Activated naive CD4-positive, alpha-beta T cell treated with anti-CD3 and anti-CD28 coated beads for 36 hours (primary cell): ENCODE results near the gene FITM1. TPM values are rescaled to one million over a fixed set of nuclear protein-coding genes. Genes with fewer than 3 reads are reported as not detected.

Source experiments
- CTCF ChIA-PET: fragments of 350-600 bp; sonication (Branson Sonifier 250); formaldehyde crosslinking; loops from one replicate; lab custom pipeline; 2021; ENCODE audit warnings: antibody characterized with exemption; lab: Charles Lee
- DNase-seq: peaks from one replicate; pipeline ENCODE4 v3.0.0-alpha.2; 2020
- H3K27ac Mint-ChIP-seq: one replicate; pipeline ENCODE4 v1.8.0; 2021; ENCODE audit warnings: mild to moderate bottlenecking, mixed read lengths
- H3K27me3 Mint-ChIP-seq: one replicate; pipeline ENCODE4 v1.8.0; 2021; ENCODE audit warnings: low read depth, mixed read lengths
- H3K36me3 Mint-ChIP-seq: one replicate; pipeline ENCODE4 v1.8.0; 2021; ENCODE audit warnings: low read depth, mixed read lengths
- H3K4me1 Mint-ChIP-seq: one replicate; pipeline ENCODE4 v1.8.0; 2021; ENCODE audit warnings: low read depth, mixed read lengths
- H3K4me3 Mint-ChIP-seq: one replicate; pipeline ENCODE4 v1.8.0; 2021; ENCODE audit warnings: mild to moderate bottlenecking, moderate library complexity, mixed read lengths
- H3K9me3 Mint-ChIP-seq: one replicate; pipeline ENCODE4 v1.8.0; 2021; ENCODE audit warnings: mixed read lengths
- intact Hi-C: fragments of 100-400 bp; cut with micrococcal nuclease; formaldehyde crosslinking; loops from one replicate; pipeline ENCODE4 v1.15.1; 2023
- total RNA-seq, 2 experiments: library from RNA; stranded (reverse); gene quantifications; one replicate each; pipeline ENCODE4 v1.2.3, GENCODE V29; 2021

FITM1 gene
- total RNA-seq, 2 experiments from 2014 or later, result 0.19 to 0.30 TPM

- H3K4me1 Mint-ChIP-seq, result peaks cover 10% of the 10 kb centered on the region
- DNase-seq, result no peak
- CTCF ChIA-PET, result no interaction called here
- peaks cover 51% of the 10 kb centered on the region for H3K36me3 Mint-ChIP-seq
- no peaks in the 10 kb centered on the region for H3K9me3 Mint-ChIP-seq
- H3K27ac Mint-ChIP-seq, result peak overlapping the region; percentile 11
- no peak overlapping the region for H3K4me3 Mint-ChIP-seq
- intact Hi-C loops, result no loop called here
- H3K27me3 Mint-ChIP-seq, result no peaks in the 10 kb centered on the region
These were observed 26.4 kb downstream of the FITM1 start for GRCh38 chr14:24156840-24157239.

- CTCF ChIA-PET, result no interaction called here
- H3K9me3 Mint-ChIP-seq, result no peaks in the 10 kb centered on the region
- peaks cover 53% of the 10 kb centered on the region for H3K36me3 Mint-ChIP-seq
- H3K4me1 Mint-ChIP-seq, result peaks cover 15% of the 10 kb centered on the region
- H3K4me3 Mint-ChIP-seq, result no peak overlapping the region
- intact Hi-C loops, result no loop called here
- DNase-seq, result no peak
- no peaks in the 10 kb centered on the region for H3K27me3 Mint-ChIP-seq
- H3K27ac Mint-ChIP-seq, result peak overlapping the region; percentile 21
These were observed 26.9 kb downstream of the FITM1 start for GRCh38 chr14:24157331-24157730.

- Mint-ChIP-seq H3K36me3 (peaks cover 63% of the 10 kb centered on the region), H3K9me3 (no peaks in the 10 kb centered on the region), H3K27me3 (no peaks in the 10 kb centered on the region), H3K4me3 (no peak overlapping the region), H3K27ac (peak overlapping the region; percentile 100), H3K4me1 (peaks cover 36% of the 10 kb centered on the region)
- intact Hi-C loops, result loop anchor here (2.0 to 5.0 kb wide), 3 partner anchors 53 to 839 kb away; partner anchors contain the start of genes CHMP4A and PABPN1
- DNase-seq, result no peak
- CTCF ChIA-PET, result interaction anchor here (0.5 to 4.7 kb wide), 14 partner anchors 8 to 104 kb away, joined by 3 to 63 read pairs (median 13); partner anchors contain the start of genes CHMP4A, DCAF11, EMC9 and IPO4
These were observed 29.5 kb downstream of the FITM1 start for GRCh38 chr14:24159777-24160498.

- Mint-ChIP-seq H3K27me3 (no peaks in the 10 kb centered on the region), H3K27ac (peak overlapping the region; percentile 100), H3K4me1 (peaks cover 40% of the 10 kb centered on the region), H3K9me3 (no peaks in the 10 kb centered on the region), H3K36me3 (peaks cover 66% of the 10 kb centered on the region), H3K4me3 (peak overlapping the region; percentile 99)
- CTCF ChIA-PET, result interaction anchor here (0.5 to 4.7 kb wide), 19 partner anchors 9 to 148 kb away, joined by 3 to 63 read pairs (median 9); partner anchors contain the start of genes CHMP4A, CIDEB, DCAF11 and DHRS1
- DNase-seq, result no peak
- intact Hi-C loops, result loop anchor here (2.0 to 5.0 kb wide), 3 partner anchors 52 to 840 kb away; partner anchors contain the start of genes CHMP4A and PABPN1
These were observed 30.0 kb downstream of the FITM1 start for GRCh38 chr14:24160499-24160849.

- Mint-ChIP-seq H3K27me3 (no peaks in the 10 kb centered on the region), H3K4me3 (peak within 1 kb of the TSS; percentile 99), H3K36me3 (peaks cover 66% of the 10 kb centered on the region), H3K9me3 (no peaks in the 10 kb centered on the region), H3K27ac (peak within 1 kb of the TSS; percentile 100), H3K4me1 (peaks cover 43% of the 10 kb centered on the region)
- intact Hi-C loops, result loop anchor here (1.0 to 5.0 kb wide), 22 partner anchors 14 to 840 kb away; partner anchors contain the start of genes CHMP4A, DCAF11, DHRS4L2 and EMC9
- DNase-seq, result peak; percentile 99
- CTCF ChIA-PET, result interaction anchor here (0.5 to 4.7 kb wide), 26 partner anchors 10 to 276 kb away, joined by 3 to 63 read pairs (median 6); partner anchors contain the start of genes CHMP4A, CIDEB, DCAF11 and DHRS1
These were observed 30.7 kb downstream of the FITM1 start, which contains the start of gene IRF9 for GRCh38 chr14:24160850-24161804. TSS of gene IRF9 (plus strand) at chr14:24161265. CDS start at chr14:24162145, 880 bp downstream.

- CTCF ChIA-PET, result interaction anchor here (0.7 to 4.7 kb wide), 15 partner anchors 9 to 136 kb away, joined by 3 to 63 read pairs (median 9); partner anchors contain the start of genes DCAF11, DHRS1, EMC9 and NOP9
- Mint-ChIP-seq H3K27ac (peak overlapping the region; percentile 100), H3K4me3 (peak overlapping the region; percentile 99), H3K4me1 (peaks cover 47% of the 10 kb centered on the region), H3K9me3 (no peaks in the 10 kb centered on the region), H3K36me3 (peaks cover 65% of the 10 kb centered on the region), H3K27me3 (no peaks in the 10 kb centered on the region)
- peak; percentile 27 for DNase-seq
- intact Hi-C loops, result loop anchor here (5.0 kb wide), 1 partner anchor 435 kb away; no protein-coding TSS in a partner anchor
These were observed 31.6 kb downstream of the FITM1 start for GRCh38 chr14:24162093-24162492.

GRCh38 chr14:24164518-24164991 is 34.1 kb downstream of the FITM1 start:
- H3K4me3 Mint-ChIP-seq, result no peak overlapping the region
- CTCF ChIA-PET, result interaction anchor here (0.9 kb wide), 2 partner anchors 17 to 604 kb away, joined by 3 read pairs; partner anchors contain the start of gene RNF31

GRCh38 chr14:24165785-24166184 is 35.3 kb downstream of the FITM1 start:
- Mint-ChIP-seq H3K36me3 (peaks cover 57% of the 10 kb centered on the region), H3K4me3 (no peak overlapping the region), H3K27ac (no peak overlapping the region), H3K9me3 (no peaks in the 10 kb centered on the region), H3K27me3 (no peaks in the 10 kb centered on the region), H3K4me1 (peaks cover 52% of the 10 kb centered on the region)
- no peak for DNase-seq
- intact Hi-C loops, result no loop called here
- CTCF ChIA-PET, result interaction anchor here (0.8 kb wide), 1 partner anchor 27 kb away, joined by 3 read pairs; no protein-coding TSS in a partner anchor

More at GRCh38 chr14:24164518-24164991, 34.1 kb downstream of the FITM1 start:
- no peak for DNase-seq
- Mint-ChIP-seq H3K9me3 (no peaks in the 10 kb centered on the region), H3K27me3 (no peaks in the 10 kb centered on the region), H3K4me1 (peaks cover 51% of the 10 kb centered on the region), H3K36me3 (peaks cover 61% of the 10 kb centered on the region), H3K27ac (no peak overlapping the region)
- intact Hi-C loops, result loop anchor here (5.0 kb wide), 1 partner anchor 437 kb away; no protein-coding TSS in a partner anchor

GRCh38 chr14:24167469-24168114 is 37.1 kb downstream of the FITM1 start:
- DNase-seq, result no peak
- Mint-ChIP-seq H3K4me3 (no peak overlapping the region), H3K36me3 (peaks cover 47% of the 10 kb centered on the region), H3K27ac (peak overlapping the region; percentile 46), H3K27me3 (no peaks in the 10 kb centered on the region), H3K9me3 (no peaks in the 10 kb centered on the region), H3K4me1 (peaks cover 50% of the 10 kb centered on the region)
- intact Hi-C loops, result no loop called here
- CTCF ChIA-PET, result no interaction called here

- H3K27ac Mint-ChIP-seq, result peak within 1 kb of the TSS; percentile 75
- no peaks in the 10 kb centered on the region for H3K9me3 Mint-ChIP-seq
- no peaks in the 10 kb centered on the region for H3K27me3 Mint-ChIP-seq
- H3K4me3 Mint-ChIP-seq, result peak within 1 kb of the TSS; percentile 70
- peaks cover 20% of the 10 kb centered on the region for H3K36me3 Mint-ChIP-seq
- intact Hi-C loops, result loop anchor here (1.0 kb wide), 1 partner anchor 17 kb away; the partner anchor contains the start of gene IPO4
- CTCF ChIA-PET, result interaction anchor here (0.6 to 1.7 kb wide), 2 partner anchors 10 to 258 kb away, joined by 4 to 5 read pairs; no protein-coding TSS in a partner anchor
- DNase-seq, result peak; percentile 72
- H3K4me1 Mint-ChIP-seq, result peaks cover 22% of the 10 kb centered on the region
These were observed 41.2 kb downstream of the FITM1 start, which contains the start of gene REC8 for GRCh38 chr14:24171422-24172260. TSS of gene REC8 (plus strand) at chr14:24172080. CDS start at chr14:24172553, 473 bp downstream.
